SKM-1 treated with dmso at 0.1 percent for 144 hours (cell line): ENCODE results near the gene SAFB2.
"Not testable (repeated sequence)": the region's sequence is repeated elsewhere in the genome, so short reads cannot be mapped to it uniquely, and the experiment has no call there.

Source experiments
- DNase-seq: peaks from one replicate; lab custom pipeline; 2025; ENCODE audit not compliant: unreplicated experiment; lab: John Stamatoyannopoulos, UW

SAFB2 gene

DNA sequence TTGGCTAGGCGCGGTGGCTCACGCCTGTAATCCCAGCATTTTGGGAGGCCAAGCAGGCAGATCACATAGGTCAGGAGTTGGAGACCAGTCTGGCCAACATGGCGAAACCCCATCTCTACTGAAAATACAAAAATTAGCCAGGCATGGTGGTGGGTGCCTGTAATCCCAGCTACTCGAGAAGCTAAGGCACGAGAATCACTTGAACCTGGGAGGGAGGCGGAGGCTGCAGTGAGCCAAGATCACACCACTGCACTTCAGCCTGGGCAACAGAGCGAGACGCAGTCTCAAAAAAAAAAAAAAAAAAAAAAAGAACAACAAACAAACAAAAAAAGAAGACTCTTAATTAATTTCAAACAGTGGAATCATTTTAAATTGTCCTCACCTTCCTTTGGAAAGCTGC lies 13.8 kb downstream of the SAFB2 start:
- not testable (repeated sequence) for DNase-seq

- no peak for DNase-seq
These were observed 14.3 kb downstream of the SAFB2 start for GRCh38 chr19:5608291-5608690.

- no peak for DNase-seq
These were observed 15.0 kb downstream of the SAFB2 start for GRCh38 chr19:5607318-5608275.

DNA sequence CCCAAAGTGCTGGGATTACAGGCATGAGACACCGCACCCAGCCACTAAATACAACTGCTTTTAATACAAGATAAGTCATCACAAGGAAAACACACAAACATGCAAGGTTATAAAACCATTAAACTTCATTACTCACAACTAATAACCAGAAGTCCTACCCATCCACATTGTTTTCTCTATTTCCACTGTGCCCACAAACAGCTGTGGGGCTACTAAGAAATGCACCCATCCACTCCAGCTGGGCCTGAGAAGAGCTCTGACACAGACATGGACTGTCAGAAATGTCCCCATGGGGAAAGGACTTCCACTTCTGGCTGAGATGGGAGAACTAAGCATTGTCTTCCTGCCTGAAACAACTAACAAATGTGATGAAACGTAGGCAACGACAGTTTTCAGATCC lies 17.2 kb downstream of the SAFB2 start:
- DNase-seq = no peak

DNA sequence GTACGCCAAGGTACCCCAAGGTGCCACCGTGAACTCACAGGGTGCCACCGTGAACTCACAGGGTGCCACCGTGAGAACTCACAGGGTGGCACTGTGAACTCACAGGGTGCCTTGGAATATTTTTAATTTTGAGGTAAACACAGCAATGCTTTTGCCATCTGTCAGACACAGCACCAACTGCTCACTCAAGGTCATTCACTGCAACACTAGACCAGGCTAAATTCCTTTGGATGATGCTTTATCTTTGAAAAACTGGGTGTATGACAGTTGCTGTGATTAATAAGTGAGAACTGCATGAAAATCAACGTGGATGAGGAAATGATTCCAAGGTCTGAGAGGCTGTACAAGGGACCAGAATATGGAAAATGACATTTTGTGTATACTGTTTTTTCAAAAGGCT lies 18.9 kb downstream of the SAFB2 start:
- no peak for DNase-seq

- no peak for DNase-seq
These were observed 21.8 kb downstream of the SAFB2 start for GRCh38 chr19:5600797-5601196.

DNA sequence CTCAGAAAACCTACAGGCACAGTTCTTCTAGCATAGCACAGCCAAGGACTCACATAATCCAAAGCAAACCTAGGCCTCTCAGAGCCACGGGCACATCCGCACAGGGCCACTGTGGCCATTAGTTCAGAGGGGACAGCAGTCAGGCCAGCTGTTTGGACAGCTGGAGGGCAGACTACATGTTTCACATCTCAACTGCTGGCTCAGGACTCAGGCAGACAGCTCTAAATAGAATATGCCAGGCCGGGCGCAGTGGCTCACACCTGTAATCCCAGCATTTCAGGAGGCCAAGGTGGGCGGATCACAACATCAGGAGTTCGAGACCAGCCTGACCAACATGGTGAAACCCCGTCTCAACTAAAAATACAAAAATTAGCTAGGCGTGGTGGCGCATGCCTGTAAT lies 26.8 kb downstream of the SAFB2 start:
- no peak for DNase-seq

- no peak for DNase-seq
These were observed 27.4 kb downstream of the SAFB2 start for GRCh38 chr19:5595129-5595528.

DNA sequence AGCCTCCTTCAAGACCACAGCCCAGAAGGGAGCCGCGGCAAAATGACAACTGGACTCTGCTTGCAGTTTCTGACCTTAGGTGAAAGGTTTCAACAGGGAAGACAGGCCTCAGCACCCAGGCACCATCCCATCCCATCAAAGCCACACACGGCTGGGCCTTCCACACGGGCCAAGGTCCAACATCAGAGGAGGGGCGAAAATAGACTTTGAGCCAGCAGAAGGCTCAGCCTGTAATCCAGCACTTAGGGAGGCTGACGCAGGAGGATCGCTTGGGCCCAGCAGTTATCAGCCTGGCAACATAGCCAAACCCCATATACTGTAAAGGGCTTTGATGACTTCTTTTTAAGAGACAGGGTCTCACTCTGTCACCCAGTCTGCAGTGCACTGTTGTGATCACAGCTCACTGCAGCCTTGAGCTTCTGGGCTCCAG lies 28.0 kb downstream of the SAFB2 start:
- no peak for DNase-seq

GRCh38 chr19:5593343-5594255 lies 29.0 kb downstream of the SAFB2 start:
- no peak for DNase-seq

DNA sequence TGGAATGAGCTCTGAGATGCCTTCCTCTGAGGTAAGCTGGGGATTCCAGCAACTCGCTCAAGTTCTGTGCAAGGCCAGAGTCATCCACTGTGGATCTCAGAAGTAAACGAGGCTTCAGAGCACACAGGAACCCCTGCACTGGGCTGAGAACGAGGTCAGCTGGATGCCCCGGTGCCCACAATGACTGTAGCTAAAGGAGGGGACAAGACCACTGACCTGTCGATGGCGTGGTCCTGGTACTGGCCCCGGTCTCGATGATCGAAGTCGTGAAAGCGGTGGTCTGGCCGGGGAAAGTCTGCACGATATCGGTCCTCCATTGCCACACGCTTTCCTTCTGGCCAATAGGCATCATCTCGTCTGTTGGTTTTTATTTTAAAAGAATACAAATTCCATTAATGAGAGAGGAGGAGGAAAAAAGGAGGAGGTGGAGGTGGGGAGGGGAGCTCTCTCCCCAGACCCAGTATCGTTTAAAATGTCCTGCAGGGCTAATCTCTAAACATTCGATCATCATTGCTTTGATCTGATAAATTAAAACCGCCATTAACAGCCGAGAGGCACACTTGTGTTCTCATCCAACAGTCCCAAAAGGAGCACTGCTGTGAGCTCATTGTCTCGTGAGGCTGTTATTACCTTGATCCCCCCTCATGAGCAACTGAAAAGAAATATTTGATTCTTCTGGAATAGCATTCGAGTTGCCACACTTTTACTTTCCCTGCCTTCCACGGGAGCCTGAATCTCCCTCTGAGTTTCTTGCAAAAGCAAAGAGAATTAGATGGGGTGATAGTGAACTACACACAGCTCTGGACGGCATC lies 29.8 kb downstream of the SAFB2 start:
- no peak for DNase-seq

DNA sequence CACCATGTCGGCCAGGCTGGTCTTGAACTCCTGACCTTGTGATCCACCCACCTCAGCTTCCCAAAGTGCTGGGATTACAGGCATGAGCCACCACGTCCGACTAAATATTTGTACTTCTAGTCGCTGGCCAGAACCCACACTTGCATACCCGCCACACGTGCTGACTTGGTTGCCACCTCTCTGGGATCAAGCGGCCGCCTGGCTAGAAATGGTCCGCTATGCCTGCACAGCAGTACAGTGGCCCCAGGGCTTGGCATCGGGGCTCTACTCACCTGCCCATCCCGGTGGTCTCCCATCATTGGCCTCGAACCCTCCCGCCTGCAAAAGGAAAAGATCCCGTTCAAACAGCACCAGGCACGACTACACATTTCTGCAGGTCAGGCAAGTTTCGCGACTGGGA lies 31.1 kb downstream of the SAFB2 start:
- no peak for DNase-seq

DNA sequence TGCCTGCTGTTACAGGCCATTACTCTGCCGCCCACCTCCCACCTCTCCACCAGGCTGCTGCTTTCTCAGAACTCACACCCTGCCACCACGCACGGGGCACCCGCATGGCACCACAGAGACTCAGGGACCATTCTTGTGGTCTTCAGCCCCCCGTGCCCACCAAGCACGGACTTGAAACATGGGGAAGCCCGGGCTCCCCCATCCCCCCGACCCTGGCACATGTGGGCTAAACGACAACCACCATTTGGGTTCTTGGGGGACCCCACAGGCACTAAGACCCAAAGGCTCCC lies 31.8 kb downstream of the SAFB2 start:
- no peak for DNase-seq

GRCh38 chr19:5590151-5590864 lies 32.3 kb downstream of the SAFB2 start:
- DNase-seq = no peak

GRCh38 chr19:5588906-5589676 lies 33.5 kb downstream of the SAFB2 start:
- no peak for DNase-seq

- no peak for DNase-seq
These were observed 34.1 kb downstream of the SAFB2 start for GRCh38 chr19:5588441-5588840.

DNA sequence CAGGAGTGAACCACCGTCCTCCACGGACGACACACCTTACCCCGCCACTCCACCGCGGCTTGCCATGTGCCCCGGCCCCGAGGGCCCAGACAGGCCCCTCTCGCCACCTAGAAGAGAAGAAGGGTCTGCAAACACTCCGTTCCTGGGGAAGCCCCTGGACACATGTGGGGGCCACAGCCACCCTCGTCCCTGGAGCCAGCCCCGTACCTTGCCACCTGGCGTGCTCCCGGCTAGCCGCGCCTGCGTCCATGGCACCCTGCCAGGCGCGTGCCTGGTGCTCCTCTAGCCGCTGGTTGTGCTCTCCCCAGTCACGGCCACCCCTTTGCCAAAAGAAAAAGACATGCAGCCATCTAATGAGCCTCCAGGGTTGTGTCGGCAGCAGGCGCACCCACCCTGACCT lies 34.9 kb downstream of the SAFB2 start:
- no peak for DNase-seq

DNA sequence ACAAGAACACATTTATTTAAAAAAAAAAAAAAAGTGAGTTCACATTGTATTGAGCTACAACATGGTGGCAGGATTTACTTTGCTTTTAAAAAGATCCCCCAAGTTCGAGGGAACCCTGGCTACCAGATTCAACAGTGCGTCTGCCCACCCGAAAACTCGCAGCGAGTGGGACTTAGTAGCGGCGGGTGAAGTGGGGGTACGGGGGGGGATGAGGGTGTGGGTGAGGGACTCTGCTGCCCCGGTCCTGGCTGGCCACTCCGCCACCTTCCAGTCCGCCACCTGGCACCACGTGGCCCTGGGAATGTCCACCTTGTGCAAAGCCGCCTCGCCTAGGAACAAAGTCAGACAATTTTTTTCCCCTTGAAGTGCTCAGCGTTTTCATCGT lies 35.5 kb downstream of the SAFB2 start:
- DNase-seq = no peak

GRCh38 chr19:5586300-5587070 lies 36.1 kb downstream of the SAFB2 start:
- no peak for DNase-seq
